ENCODE data around the gene UBR2.
"Not testable (repeated sequence)": the region's sequence is repeated elsewhere in the genome, so short reads cannot be mapped to it uniquely, and the experiment has no call there.

UBR2 gene

DNA sequence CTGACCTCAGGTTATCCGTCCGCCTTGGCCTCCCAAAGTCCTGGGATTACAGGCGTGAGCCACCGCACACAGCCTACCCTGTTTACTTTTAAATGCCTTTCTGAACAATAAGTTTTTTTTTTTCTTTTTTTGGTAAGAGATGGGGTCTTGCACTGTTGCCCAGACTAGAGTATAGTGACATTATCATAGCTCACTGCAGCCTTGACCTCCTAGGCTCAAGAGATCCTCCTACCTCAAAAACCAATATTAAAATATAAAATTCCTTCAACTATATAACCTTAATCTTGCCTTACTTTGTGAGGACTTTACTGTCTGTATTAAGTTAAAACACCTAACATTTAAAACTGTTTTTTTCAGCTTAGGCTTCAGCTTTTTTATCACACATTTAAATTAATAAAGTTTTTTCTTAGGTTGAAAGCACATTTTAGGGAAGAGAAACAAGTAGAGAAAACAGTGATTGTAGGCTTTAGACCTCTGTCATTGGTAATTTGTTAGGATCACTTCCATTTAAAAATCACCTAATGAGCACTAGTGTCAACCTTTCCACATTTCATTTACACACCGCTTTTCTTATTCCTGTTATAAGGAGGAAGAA lies 2.9 kb downstream of the UBR2 start:
- H3K4me3 Mint-ChIP-seq = no peak overlapping the region
- H3K27ac Mint-ChIP-seq = no peak overlapping the region
- peaks cover 35% of the 10 kb centered on the region for H3K4me1 Mint-ChIP-seq (ENCODE audit: low read depth)
- H3K9me3 Mint-ChIP-seq = no peaks in the 10 kb centered on the region
- no peaks in the 10 kb centered on the region for H3K27me3 Mint-ChIP-seq (ENCODE audit: low read depth)
- peaks cover 13% of the 10 kb centered on the region for H3K36me3 Mint-ChIP-seq (ENCODE audit: low read depth)

- H3K27me3 Mint-ChIP-seq (ENCODE audit: low read depth); H3K27ac Mint-ChIP-seq; H3K9me3 Mint-ChIP-seq; H3K4me3 Mint-ChIP-seq: not testable (repeated sequence)
- H3K4me1 Mint-ChIP-seq (ENCODE audit: low read depth) = peaks cover 40% of the 10 kb centered on the region
- H3K36me3 Mint-ChIP-seq (ENCODE audit: low read depth) = peaks cover 13% of the 10 kb centered on the region
Observed at GRCh38 chr6:42567237-42567636, 3.4 kb downstream of the UBR2 start.

- Mint-ChIP-seq H3K4me3 (peak overlapping the region; percentile 34), H3K9me3 (no peaks in the 10 kb centered on the region), H3K27me3 (ENCODE audit: low read depth) (no peaks in the 10 kb centered on the region), H3K27ac (peak overlapping the region; percentile 77), H3K36me3 (ENCODE audit: low read depth) (peaks cover 20% of the 10 kb centered on the region), H3K4me1 (ENCODE audit: low read depth) (peaks cover 49% of the 10 kb centered on the region)
Observed at GRCh38 chr6:42569102-42570028, 5.5 kb downstream of the UBR2 start.

- Mint-ChIP-seq H3K4me3 (peak overlapping the region; percentile 31), H3K4me1 (ENCODE audit: low read depth) (peaks cover 41% of the 10 kb centered on the region), H3K27ac (peak overlapping the region; percentile 55), H3K27me3 (ENCODE audit: low read depth) (no peaks in the 10 kb centered on the region), H3K36me3 (ENCODE audit: low read depth) (peaks cover 20% of the 10 kb centered on the region), H3K9me3 (no peaks in the 10 kb centered on the region)
Observed at GRCh38 chr6:42571611-42572342, 7.9 kb downstream of the UBR2 start.

GRCh38 chr6:42572523-42572922 lies 8.7 kb downstream of the UBR2 start:
- H3K9me3 Mint-ChIP-seq = no peaks in the 10 kb centered on the region
- peaks cover 38% of the 10 kb centered on the region for H3K4me1 Mint-ChIP-seq (ENCODE audit: low read depth)
- no peaks in the 10 kb centered on the region for H3K27me3 Mint-ChIP-seq (ENCODE audit: low read depth)
- peak overlapping the region; percentile 49 for H3K4me3 Mint-ChIP-seq
- H3K27ac Mint-ChIP-seq = peak overlapping the region; percentile 51
- peaks cover 17% of the 10 kb centered on the region for H3K36me3 Mint-ChIP-seq (ENCODE audit: low read depth)

- H3K9me3 Mint-ChIP-seq, H3K27ac Mint-ChIP-seq: not testable (repeated sequence)
Observed at GRCh38 chr6:42576538-42576937, 12.7 kb downstream of the UBR2 start.

DNA sequence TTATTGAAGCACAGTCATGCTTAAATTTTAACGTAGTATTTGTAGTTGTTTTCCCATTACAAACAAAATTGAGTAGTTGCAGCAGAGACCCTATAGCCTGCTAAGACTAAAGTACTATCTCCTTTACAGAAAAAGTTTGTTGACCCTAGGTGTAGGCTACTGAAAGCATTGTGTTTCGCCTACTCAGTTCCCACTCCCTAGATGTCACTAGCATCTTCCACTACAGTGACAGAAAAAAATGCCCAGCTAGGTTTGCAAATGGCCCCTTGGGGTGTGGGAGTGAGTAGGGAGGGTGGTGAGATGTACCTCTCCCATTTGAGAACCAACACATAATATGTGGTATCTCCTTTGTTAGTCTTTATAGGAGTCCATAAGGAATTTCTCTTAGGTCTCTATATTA lies 34.5 kb downstream of the UBR2 start:
- peaks cover 35% of the 10 kb centered on the region for H3K36me3 Mint-ChIP-seq (ENCODE audit: low read depth)
- H3K4me1 Mint-ChIP-seq (ENCODE audit: low read depth) = peaks cover 3% of the 10 kb centered on the region
- no peak overlapping the region for H3K4me3 Mint-ChIP-seq
- H3K27ac Mint-ChIP-seq = no peak overlapping the region
- H3K27me3 Mint-ChIP-seq (ENCODE audit: low read depth) = no peaks in the 10 kb centered on the region
- no peaks in the 10 kb centered on the region for H3K9me3 Mint-ChIP-seq

More at GRCh38 chr6:42576538-42576937, 12.7 kb downstream of the UBR2 start:
- Mint-ChIP-seq H3K36me3 (ENCODE audit: low read depth) (peaks cover 22% of the 10 kb centered on the region), H3K4me1 (ENCODE audit: low read depth) (peaks cover 26% of the 10 kb centered on the region)
- H3K27me3 Mint-ChIP-seq (ENCODE audit: low read depth); H3K4me3 Mint-ChIP-seq: not testable (repeated sequence)

GRCh38 chr6:42599558-42599957 lies 35.7 kb downstream of the UBR2 start:
- Mint-ChIP-seq H3K9me3 (no peaks in the 10 kb centered on the region), H3K27me3 (ENCODE audit: low read depth) (no peaks in the 10 kb centered on the region), H3K36me3 (ENCODE audit: low read depth) (peaks cover 29% of the 10 kb centered on the region), H3K4me1 (ENCODE audit: low read depth) (peaks cover 3% of the 10 kb centered on the region), H3K27ac (no peak overlapping the region), H3K4me3 (no peak overlapping the region)

DNA sequence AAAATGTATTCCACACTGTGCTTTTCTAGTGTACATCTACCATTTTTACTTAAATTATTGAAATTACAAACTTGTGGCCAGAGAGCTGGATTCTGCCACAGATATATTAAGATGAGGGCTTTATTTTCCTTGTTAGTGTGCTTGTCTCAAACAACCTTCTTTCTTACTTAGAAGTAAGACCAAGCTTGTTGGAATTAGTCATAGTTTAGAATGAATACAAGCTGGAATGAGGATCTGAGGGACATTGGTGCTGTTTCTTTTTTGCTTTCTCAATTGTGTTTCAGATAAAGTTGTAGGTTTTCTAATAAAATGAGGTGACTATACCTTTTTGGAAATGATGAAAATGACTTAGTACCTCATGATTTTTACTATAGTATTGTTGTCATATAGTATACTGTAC lies 40.3 kb downstream of the UBR2 start:
- no peak overlapping the region for H3K4me3 Mint-ChIP-seq
- peaks cover 13% of the 10 kb centered on the region for H3K36me3 Mint-ChIP-seq (ENCODE audit: low read depth)
- H3K27me3 Mint-ChIP-seq (ENCODE audit: low read depth) = no peaks in the 10 kb centered on the region
- no peak overlapping the region for H3K27ac Mint-ChIP-seq
- peaks cover 4% of the 10 kb centered on the region for H3K4me1 Mint-ChIP-seq (ENCODE audit: low read depth)
- no peaks in the 10 kb centered on the region for H3K9me3 Mint-ChIP-seq

DNA sequence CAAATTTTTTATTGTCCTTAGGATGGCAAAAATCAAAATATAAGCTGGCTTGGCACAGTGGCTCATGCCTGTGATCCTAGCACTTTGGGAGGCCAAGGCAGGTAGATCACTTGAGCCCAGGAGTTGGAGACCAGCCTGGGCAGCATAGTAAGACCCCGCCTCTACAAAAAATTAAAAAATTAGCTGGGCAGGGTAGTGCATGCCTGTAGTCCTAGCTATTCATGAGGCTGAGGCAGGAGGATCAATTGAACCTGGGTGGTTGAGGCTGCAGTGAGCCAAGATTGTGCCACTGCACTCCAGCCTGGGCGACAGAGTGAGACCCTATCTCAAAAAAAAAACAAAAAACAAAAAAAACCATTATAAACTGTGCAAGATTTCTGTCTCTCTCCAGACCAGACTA lies 40.9 kb downstream of the UBR2 start:
- peaks cover 15% of the 10 kb centered on the region for H3K36me3 Mint-ChIP-seq (ENCODE audit: low read depth)
- not testable (repeated sequence) for H3K27me3 Mint-ChIP-seq (ENCODE audit: low read depth); H3K9me3 Mint-ChIP-seq; H3K4me1 Mint-ChIP-seq (ENCODE audit: low read depth); H3K27ac Mint-ChIP-seq; H3K4me3 Mint-ChIP-seq

DNA sequence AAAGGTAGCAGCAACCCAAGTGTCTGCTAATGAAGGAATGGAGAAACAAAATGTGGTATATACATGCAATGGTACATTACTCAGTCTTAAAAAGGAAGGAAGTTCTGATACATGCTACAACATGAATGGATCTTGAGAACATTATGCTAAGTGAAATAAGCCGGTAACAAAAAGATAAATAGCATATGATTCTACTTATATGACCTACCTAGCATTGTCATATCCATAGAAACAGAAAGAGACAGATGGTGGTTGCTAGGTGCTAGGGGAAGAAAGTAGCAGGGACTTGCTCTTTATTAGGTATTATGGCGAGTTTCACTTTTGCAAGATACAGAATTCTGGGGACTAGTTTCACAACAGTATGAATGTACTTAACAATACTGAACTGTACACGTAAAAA lies 46.6 kb downstream of the UBR2 start:
- Mint-ChIP-seq H3K4me3 (no peak overlapping the region), H3K27ac (no peak overlapping the region), H3K27me3 (ENCODE audit: low read depth) (no peaks in the 10 kb centered on the region), H3K4me1 (ENCODE audit: low read depth) (peaks cover 7% of the 10 kb centered on the region), H3K9me3 (no peaks in the 10 kb centered on the region), H3K36me3 (ENCODE audit: low read depth) (peaks cover 17% of the 10 kb centered on the region)

DNA sequence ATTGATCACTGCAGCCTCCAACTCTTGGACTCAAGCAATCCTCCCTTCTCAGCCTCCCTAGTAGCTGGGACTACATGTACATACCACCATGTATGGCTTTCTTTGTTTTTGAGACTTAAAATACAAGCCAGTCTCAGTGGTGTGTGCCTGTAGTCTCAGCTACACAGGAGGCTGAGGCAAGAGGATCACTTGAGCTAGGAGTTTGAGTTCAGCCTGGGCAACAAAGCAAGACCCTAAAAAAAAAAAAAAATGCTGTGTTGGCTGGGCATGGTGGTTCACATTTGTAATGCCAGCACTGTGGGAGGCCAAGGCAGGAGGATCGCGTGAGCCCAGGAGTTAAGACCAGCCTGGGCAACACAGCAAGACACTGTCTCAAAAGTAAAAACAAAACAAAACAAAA lies 51.7 kb downstream of the UBR2 start:
- Mint-ChIP-seq H3K4me3 (no peak overlapping the region), H3K9me3 (no peaks in the 10 kb centered on the region), H3K27me3 (ENCODE audit: low read depth) (no peaks in the 10 kb centered on the region), H3K27ac (no peak overlapping the region), H3K36me3 (ENCODE audit: low read depth) (peaks cover 27% of the 10 kb centered on the region), H3K4me1 (ENCODE audit: low read depth) (peaks cover under 1% of the 10 kb centered on the region)

DNA sequence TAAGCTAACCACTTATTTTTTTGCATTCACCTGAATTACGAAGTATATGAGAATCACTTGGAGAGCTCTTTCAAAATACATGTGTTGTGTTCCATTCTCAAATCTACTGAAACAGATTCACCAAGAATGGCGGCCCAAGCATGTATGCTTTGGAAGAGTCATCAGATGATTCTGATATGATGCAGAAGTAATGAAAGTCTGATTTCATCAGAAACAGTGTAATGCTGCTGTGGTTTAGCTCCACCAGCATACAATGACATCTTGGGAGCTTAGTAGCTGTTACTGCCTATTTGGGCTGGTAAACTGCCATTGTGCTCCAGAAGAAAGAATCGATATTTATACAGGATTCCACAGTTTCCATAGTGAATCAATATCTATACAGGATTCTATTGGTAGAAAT lies 52.9 kb downstream of the UBR2 start:
- Mint-ChIP-seq H3K4me1 (ENCODE audit: low read depth) (no peaks in the 10 kb centered on the region), H3K4me3 (no peak overlapping the region), H3K27me3 (ENCODE audit: low read depth) (no peaks in the 10 kb centered on the region), H3K36me3 (ENCODE audit: low read depth) (peaks cover 29% of the 10 kb centered on the region), H3K27ac (no peak overlapping the region), H3K9me3 (no peaks in the 10 kb centered on the region)

DNA sequence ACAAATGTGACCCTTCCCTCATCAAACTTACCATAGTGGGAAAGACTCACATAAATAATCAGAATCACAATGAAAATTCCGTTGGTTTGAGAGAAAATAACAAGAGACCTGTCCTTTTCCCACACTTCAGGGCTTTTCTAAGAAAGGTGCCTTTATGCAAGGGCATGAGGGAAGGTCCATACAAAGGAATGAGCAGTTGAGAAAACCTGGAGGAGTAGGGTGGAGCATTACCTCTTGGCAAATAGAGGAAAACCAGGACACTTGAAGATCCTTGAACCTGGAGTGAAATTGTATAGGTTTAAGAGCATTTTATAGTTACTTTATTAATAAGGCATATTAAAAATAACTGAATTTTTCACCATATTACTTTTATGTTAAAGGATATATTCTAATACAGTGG lies 54.3 kb downstream of the UBR2 start:
- Mint-ChIP-seq H3K4me1 (ENCODE audit: low read depth) (peaks cover 1% of the 10 kb centered on the region), H3K4me3 (no peak overlapping the region), H3K27ac (no peak overlapping the region), H3K36me3 (ENCODE audit: low read depth) (peaks cover 30% of the 10 kb centered on the region), H3K9me3 (no peaks in the 10 kb centered on the region), H3K27me3 (ENCODE audit: low read depth) (no peaks in the 10 kb centered on the region)

DNA sequence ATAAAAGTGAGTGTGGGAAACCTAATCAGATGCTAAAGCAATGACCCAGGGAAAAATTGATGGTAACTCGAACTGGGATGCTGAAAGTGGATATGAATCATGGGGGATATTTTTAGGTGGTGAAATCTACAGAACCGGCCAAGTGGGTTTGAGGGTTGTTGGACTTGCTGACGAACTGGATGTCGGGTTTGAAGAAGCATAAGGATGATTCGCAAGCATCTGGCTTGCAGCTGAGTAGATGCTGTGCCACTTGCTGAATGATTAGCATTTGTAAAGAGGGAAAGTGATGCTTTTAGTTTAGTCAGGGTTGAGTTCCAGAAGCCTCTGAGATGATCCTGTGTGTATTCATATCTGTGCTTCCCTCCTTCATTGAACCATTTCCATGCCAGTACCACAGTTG lies 54.9 kb downstream of the UBR2 start:
- no peaks in the 10 kb centered on the region for H3K27me3 Mint-ChIP-seq (ENCODE audit: low read depth)
- H3K4me1 Mint-ChIP-seq (ENCODE audit: low read depth) = peaks cover 1% of the 10 kb centered on the region
- H3K27ac Mint-ChIP-seq = no peak overlapping the region
- peaks cover 31% of the 10 kb centered on the region for H3K36me3 Mint-ChIP-seq (ENCODE audit: low read depth)
- no peaks in the 10 kb centered on the region for H3K9me3 Mint-ChIP-seq
- no peak overlapping the region for H3K4me3 Mint-ChIP-seq
